LHCN-M2 (cell line): ENCODE measurements around the gene RAB3GAP1. TPM values are rescaled to one million over a fixed set of nuclear protein-coding genes. Genes with fewer than 3 reads are reported as not detected.

Experiments used
- DNase-seq: peaks from one replicate; pipeline ENCODE4 v3.0.0-alpha.2; 2012; ENCODE audit warnings: low read depth
- total RNA-seq: library from RNA; depleted of rRNA; stranded (reverse); fragments of >200 nt; gene quantifications from 2 replicates; pipeline ENCODE4 v1.2.3, GENCODE V29; 2014; rRNA removed

Gene RAB3GAP1
- total RNA-seq, 1 experiment from 2014 or later = 45.4 TPM

GRCh38 chr2:135218426-135218825 lies 166.3 kb downstream of the RAB3GAP1 start:
- DNase-seq = no peak

GRCh38 chr2:135219226-135219625 lies 167.1 kb downstream of the RAB3GAP1 start:
- no peak for DNase-seq

Other genes starting within 250 kb of the RAB3GAP1 start
- not detected in 2 replicates for gene ACMSD, start 213.7 kb upstream of the RAB3GAP1 start, total RNA-seq
- 16.7 and 21.9 TPM in 2 replicates for gene CCNT2, start 133.5 kb upstream of the RAB3GAP1 start, total RNA-seq
- gene MAP3K19, start 4.8 kb upstream of the RAB3GAP1 start, total RNA-seq = not detected in 2 replicates